Lower leg skin (tissue), 4 donors: Measurements from ENCODE around the gene MAGI2. TPM values are rescaled to one million over a fixed set of nuclear protein-coding genes. Genes with fewer than 3 reads are reported as not detected.
"Not testable (repeated sequence)": the region's sequence is repeated elsewhere in the genome, so short reads cannot be mapped to it uniquely, and the experiment has no call there.

Experiments used
- DNase-seq, 2 donors: peaks; one replicate each; pipeline ENCODE4 v3.0.0-alpha.2; 2019; ENCODE audit warnings: low spot score in 2 of 2
- H3K4me3 ChIP-seq: fragments of 200-600 bp; sonication (generic); 2 replicates; pipeline ENCODE4 v1.5.1; 2017; ENCODE audit warnings: mild to moderate bottlenecking, low read depth; ENCODE audit not compliant: poor library complexity, severe bottlenecking
- CTCF ChIP-seq, 3 donors: fragments of 450-650 bp; IDR thresholded peaks; one replicate each; pipeline ENCODE4 v1.5.1; 2016; ENCODE audit warnings: antibody characterized with exemption in 3 of 3, mild to moderate bottlenecking in 3 of 3, moderate library complexity in 2 of 3
- POLR2A ChIP-seq, 2 donors: fragments of 450-650 bp; IDR thresholded peaks; one replicate each; pipeline ENCODE4 v1.6.1; 2016 to 2017; ENCODE audit warnings: antibody characterized with exemption in 2 of 2, mild to moderate bottlenecking in 1 of 2, moderate library complexity in 1 of 2
- WGBS, 2 donors: methylation state at CpG; one replicate each; pipeline ENCODE4 v1.1.5; 2018; 5-methylcytosine and 5-hydroxymethylcytosine counted together
- intact Hi-C: fragments of 100-400 bp; cut with DNase I; formaldehyde crosslinking; loops from one replicate; pipeline ENCODE4 v1.15.0; 2023; ENCODE audit warnings: low total_unique reads
- total RNA-seq, 4 donors: library from RNA; depleted of rRNA; stranded (reverse); fragments of >200 nt; gene quantifications; one replicate each; pipeline ENCODE4 v1.1.0, GENCODE V29; 2016

MAGI2 gene
- total RNA-seq, 4 donors from 2014 or later, result 1.6 to 3.0 (median 2.1) TPM

- TF ChIP-seq POLR2A (IDR thresholded peaks at IDR 0.05) (no peak), CTCF (IDR thresholded peaks at IDR 0.05) (no peak)
- DNase-seq, result no peak
- WGBS, 2 donors, result 90 to 94% methylated on average over 2 of the region's 2 CpGs
- intact Hi-C loops, result no loop called here
- no peak overlapping the region for H3K4me3 ChIP-seq
Observed at GRCh38 chr7:78296046-78296597, 1157.3 kb downstream of the MAGI2 start.

GRCh38 chr7:78289471-78289870 lies 1164.0 kb downstream of the MAGI2 start:
- DNase-seq, intact Hi-C loops, H3K4me3 ChIP-seq: not testable (repeated sequence)
- 73 to 94% methylated on average over 3 of the region's 3 CpGs for WGBS, 2 donors

- no peak overlapping the region for H3K4me3 ChIP-seq
- 30 to 49% methylated on average over 4 of the region's 4 CpGs for WGBS, 2 donors
- intact Hi-C loops, result no loop called here
- no peak for DNase-seq
- no peak for TF ChIP-seq POLR2A (IDR thresholded peaks at IDR 0.05)
- no peak for TF ChIP-seq CTCF (IDR thresholded peaks at IDR 0.05)
Observed at GRCh38 chr7:78284945-78285344, 1168.5 kb downstream of the MAGI2 start.

GRCh38 chr7:78280276-78280675 lies 1173.2 kb downstream of the MAGI2 start:
- intact Hi-C loops, result no loop called here
- TF ChIP-seq CTCF (IDR thresholded peaks at IDR 0.05) (no peak), POLR2A (IDR thresholded peaks at IDR 0.05) (no peak)

GRCh38 chr7:78279457-78279856 lies 1174.0 kb downstream of the MAGI2 start:
- TF ChIP-seq POLR2A (IDR thresholded peaks at IDR 0.05) (no peak), CTCF (IDR thresholded peaks at IDR 0.05) (no peak)
- no peak overlapping the region for H3K4me3 ChIP-seq
- intact Hi-C loops, result no loop called here
- no peak for DNase-seq
- 96 to 100% methylated on average over 1 of the region's 1 CpG for WGBS, 2 donors

More at GRCh38 chr7:78280276-78280675, 1173.2 kb downstream of the MAGI2 start:
- WGBS, 2 donors, result 78 to 96% methylated on average over 2 of the region's 2 CpGs
- no peak overlapping the region for H3K4me3 ChIP-seq
- no peak for DNase-seq

- TF ChIP-seq POLR2A (IDR thresholded peaks at IDR 0.05) (no peak), CTCF (IDR thresholded peaks at IDR 0.05) (no peak)
- intact Hi-C loops, result no loop called here
Observed at GRCh38 chr7:78279032-78279431, 1174.4 kb downstream of the MAGI2 start.

More at GRCh38 chr7:78279032-78279431, 1174.4 kb downstream of the MAGI2 start:
- H3K4me3 ChIP-seq, result no peak overlapping the region
- no peak for DNase-seq
- 70 to 73% methylated on average over 4 of the region's 4 CpGs for WGBS, 2 donors
